Transverse colon (tissue), 4 donors: ENCODE results near the gene POLG.

Source experiments
- CTCF ChIP-seq, 5 experiments: fragments of 200-600 bp in 3 of 5; fragments of 450-650 bp in 2 of 5; sonication (generic) in 3 of 5; IDR thresholded peaks; 1 replicate in 2 of 5; 2 replicates in 3 of 5; pipeline ENCODE4 v1.5.1; 2016 to 2017; ENCODE audit warnings: antibody characterized with exemption in 5 of 5, inconsistent platforms in 3 of 5, mild to moderate bottlenecking in 2 of 5, moderate library complexity in 1 of 5
- POLR2AphosphoS5 ChIP-seq, 3 donors: sonication (generic); formaldehyde crosslinking; IDR thresholded peaks; one replicate each; pipeline ENCODE4 v1.6.1; 2016; ENCODE audit warnings: antibody characterized with exemption in 3 of 3

DNA sequence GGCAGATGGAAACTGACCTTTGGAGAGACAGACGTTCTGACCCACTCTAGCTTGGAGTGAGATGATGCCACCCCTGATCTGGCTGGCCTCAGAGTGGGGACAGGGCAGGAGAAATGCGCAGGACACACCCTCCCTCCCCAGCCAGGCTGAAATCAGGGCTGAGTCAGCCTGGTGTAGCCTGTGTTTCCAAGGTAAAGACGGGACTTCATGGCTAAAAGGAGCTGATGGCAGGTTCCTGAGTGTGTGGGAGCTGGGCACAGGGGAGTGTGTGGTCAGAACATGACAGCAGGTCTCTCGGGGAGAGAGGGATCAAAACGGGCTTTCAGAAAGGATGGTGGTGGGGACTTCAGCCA is 14.6 kb upstream of the POLG start:
- TF ChIP-seq POLR2AphosphoS5 (IDR thresholded peaks at IDR 0.05) (no peak), CTCF (IDR thresholded peaks at IDR 0.05) (no peak)
